Measurements from ENCODE around the gene TFAP2E.
A peak's percentile ranks its signal among the peaks of the same experiment; 100 is the strongest.

DNA sequence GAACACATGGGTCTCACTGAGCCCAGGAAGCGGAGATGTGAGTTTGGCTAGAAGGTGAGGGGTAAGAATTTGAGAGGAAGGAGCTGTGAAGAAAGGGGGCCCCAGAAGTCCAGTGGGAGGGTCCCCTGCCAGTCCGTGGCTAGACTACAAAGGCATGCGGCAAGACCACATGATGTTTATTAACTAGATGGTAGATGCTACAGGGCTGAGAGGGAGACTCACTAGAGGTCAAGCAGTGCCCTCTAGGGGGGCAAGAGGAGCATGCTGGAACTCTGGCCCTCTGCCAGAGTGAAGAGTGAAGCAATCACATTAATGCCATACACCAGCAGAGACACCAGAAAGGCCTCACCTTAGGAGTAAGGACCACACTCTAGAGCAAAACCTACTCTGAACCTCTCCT is 28.1 kb upstream of the TFAP2E start:
- TF ChIP-seq, protein P1, sequence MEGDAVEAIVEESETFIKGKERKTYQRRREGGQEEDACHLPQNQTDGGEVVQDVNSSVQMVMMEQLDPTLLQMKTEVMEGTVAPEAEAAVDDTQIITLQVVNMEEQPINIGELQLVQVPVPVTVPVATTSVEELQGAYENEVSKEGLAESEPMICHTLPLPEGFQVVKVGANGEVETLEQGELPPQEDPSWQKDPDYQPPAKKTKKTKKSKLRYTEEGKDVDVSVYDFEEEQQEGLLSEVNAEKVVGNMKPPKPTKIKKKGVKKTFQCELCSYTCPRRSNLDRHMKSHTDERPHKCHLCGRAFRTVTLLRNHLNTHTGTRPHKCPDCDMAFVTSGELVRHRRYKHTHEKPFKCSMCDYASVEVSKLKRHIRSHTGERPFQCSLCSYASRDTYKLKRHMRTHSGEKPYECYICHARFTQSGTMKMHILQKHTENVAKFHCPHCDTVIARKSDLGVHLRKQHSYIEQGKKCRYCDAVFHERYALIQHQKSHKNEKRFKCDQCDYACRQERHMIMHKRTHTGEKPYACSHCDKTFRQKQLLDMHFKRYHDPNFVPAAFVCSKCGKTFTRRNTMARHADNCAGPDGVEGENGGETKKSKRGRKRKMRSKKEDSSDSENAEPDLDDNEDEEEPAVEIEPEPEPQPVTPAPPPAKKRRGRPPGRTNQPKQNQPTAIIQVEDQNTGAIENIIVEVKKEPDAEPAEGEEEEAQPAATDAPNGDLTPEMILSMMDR (IDR thresholded peaks at IDR 0.05; ENCODE audit: low read depth, low read length), result peak; percentile 45
- no peak for TF ChIP-seq EZH2phosphoT487 (IDR thresholded peaks at IDR 0.05; ENCODE audit: low read depth)
